HTR-8/SVneo (cell line): ENCODE data around the gene SRSF2.

Experiments used
- DNase-seq: peaks from one replicate; pipeline ENCODE4 v3.0.0; 2011; ENCODE audit warnings: low spot score, mixed read lengths; ENCODE audit not compliant: insufficient read length
- FAIRE-seq: peaks from 2 replicates; lab custom pipeline; 2011; peaks lifted over from hg19 to GRCh38; lab: Jason Lieb, UNC

The SRSF2 gene

GRCh38 chr17:76685846-76686245 lies 51.3 kb downstream of the SRSF2 start:
- FAIRE-seq: no peak
- no peak for DNase-seq

- FAIRE-seq: no peak
These were observed 51.8 kb downstream of the SRSF2 start for GRCh38 chr17:76685366-76685765.

GRCh38 chr17:76684756-76685155 lies 52.4 kb downstream of the SRSF2 start:
- DNase-seq: no peak
- no peak for FAIRE-seq

More at GRCh38 chr17:76685366-76685765, 51.8 kb downstream of the SRSF2 start:
- DNase-seq: no peak
